ENCODE data around the gene ANKS1A.

Gene ANKS1A

DNA sequence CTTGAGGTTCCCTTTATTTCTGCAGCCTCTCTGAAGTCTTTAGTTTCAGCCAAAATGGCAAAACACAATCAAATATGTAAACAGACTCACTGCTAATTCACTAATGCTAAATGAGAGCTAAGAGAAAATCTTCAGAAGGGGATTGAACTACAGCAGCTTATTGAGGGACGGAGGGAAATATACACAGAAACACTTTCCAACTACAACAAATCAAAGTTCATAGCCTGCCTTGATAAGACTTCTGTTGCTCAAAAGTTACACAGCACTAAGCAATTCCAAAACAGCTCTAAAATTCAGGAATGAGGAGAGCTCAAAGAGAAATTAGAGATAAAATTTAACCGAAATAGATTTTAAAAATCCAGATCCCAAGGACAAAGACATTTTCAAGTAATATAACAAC is 250.4 kb downstream of the ANKS1A start:
- DNase-seq, result no peak

GRCh38 chr6:35139924-35140638 is 251.0 kb downstream of the ANKS1A start:
- peak; percentile 88 for DNase-seq

GRCh38 chr6:35140639-35141006 is 251.6 kb downstream of the ANKS1A start:
- no peak for DNase-seq
